OCI-M1 (cell line): ENCODE data around the gene POLR3B.
"Not testable (repeated sequence)": the region's sequence is repeated elsewhere in the genome, so short reads cannot be mapped to it uniquely, and the experiment has no call there.

Experiments
- DNase-seq: peaks from one replicate; lab custom pipeline; 2025; lab: John Stamatoyannopoulos, UW

The POLR3B gene

DNA sequence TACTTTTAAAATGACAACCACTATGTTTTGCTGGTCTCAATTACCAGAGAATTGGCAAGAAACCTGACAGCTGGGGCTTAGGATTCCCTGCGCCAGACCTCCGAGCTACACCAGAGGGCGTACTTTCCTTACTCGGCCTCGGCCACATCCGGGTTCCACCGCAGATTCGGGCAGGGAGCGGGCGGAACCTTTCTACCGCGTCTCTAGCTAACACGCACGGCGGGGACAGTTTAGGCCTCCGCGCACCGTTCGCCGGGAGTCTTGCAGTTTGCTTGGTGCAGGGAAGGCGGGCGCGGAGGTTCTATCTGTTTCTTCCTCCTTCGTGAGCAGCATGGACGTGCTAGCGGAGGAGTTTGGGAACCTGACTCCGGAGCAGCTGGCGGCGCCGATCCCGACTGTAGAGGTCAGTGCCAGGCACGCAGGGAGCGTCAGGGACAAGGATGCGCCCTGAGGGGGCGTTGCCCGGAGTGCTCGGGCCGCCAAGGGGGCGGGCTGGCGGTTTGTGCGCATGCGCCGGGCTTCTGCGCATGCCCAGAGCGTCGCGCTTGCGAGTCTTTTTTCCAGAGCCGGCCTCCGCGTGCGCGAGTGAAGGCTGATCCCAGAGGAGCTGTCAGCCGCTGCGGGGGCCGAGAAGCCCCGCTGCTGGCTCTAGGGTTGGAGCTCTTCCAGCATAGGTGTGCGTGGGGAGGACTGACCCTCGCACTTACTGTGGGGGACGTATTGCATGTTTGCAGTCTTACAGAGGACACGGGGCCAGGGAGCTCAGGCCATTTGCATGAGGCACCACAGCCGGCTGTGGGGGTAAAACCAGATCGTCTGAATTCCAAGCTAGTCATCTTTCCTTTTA is at the start of gene POLR3B:
Gene POLR3B, plus strand, starts transcription at position 200 of the 847 bp plus-strand sequence. Its CDS starts 132 bp downstream, at position 332.
- peak; percentile 97 for DNase-seq

DNA sequence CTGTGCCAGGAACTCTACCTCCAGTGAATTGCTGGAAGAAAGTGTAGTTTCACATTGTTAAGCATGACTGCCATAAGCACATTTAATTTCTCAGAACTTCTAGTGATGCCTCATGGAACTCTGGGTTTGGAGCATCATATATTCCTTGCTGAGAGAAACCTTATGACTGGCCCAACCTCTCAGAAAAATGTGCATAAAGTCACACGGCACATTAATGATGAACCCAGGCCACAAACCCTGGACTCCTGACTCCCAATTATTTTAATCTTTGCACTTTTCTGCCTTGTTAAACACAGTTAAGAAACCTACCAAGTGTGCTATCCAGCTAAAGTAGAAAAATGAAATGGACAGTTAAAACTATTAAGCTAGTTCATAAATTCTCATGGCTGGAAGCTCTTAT is 49.4 kb upstream of the POLR3B start:
- DNase-seq = no peak

DNA sequence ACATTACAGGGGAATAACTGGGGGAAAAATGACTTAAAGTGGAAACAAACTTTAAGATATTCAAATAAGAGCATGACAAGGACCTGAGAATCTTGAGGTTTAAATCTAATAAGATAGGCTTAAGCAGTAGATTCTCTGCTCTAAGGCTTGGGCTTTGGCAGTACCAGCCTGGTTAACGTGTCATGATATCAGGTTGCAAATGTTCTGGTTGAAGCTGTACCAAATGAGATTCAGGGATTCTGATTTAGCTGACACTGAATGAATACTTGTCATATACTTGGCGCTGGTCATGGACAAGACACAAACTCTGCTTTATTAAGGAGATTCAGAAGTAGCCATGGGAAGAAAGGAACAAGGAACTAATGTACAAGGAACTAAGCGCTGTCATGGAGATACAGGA is 48.9 kb upstream of the POLR3B start:
- no peak for DNase-seq

DNA sequence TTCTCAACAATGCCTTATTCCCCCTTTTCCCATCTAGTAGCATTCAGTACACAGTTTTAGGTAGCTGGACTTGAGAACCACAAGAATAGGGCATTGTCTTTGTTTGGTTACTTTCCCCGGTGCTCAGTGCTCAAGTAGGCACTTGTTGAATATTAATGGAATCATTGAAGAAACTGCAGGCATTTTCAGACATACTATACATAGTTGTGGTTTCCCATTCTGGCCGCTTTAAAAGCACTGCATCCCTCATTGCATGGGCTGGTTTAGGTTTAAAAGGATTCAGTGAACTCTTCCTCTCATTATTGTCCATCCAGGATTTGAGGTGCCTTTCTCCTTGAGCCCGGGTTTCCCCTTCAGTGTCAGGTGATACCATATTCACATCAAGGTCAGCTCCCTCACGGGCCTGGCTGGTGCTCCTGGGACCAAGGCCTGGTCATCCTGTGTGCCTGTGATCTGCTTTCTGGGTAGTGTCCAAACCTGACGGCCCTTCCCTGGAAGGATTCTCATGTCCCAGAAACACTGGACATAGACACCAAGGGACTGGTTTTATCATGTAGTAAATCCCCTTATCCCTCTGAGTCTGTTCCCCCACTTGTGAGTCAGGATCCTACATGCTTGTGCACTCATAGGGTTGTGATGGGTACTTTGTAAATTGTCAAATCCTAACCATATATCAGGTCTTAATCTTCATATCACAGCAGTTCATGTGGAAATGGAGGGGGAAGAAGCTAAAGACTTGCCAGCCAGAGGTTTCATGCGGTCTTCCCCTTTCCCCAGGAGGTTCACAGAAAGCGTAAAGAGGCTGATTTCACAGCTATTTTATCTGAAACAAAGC is 47.7 kb upstream of the POLR3B start:
- DNase-seq = no peak

DNA sequence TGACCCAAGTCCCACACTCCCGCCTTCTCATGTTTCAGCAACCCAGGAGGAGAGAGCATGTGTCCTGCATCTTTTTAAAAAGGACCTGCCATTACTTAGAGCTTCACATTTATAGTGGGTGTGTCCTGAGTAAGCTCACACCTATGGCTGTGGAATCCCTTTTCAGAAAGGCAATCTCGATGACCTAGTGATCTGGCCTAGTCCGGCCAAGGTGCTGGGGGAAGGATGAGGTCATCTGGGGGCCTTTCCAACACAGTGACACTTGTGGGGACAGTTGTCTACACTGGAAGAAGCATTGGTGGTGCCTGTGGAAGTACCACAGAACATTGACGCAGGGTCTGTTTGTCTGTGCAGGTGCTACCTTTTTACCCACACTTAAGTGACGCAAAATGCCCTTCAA is 46.9 kb upstream of the POLR3B start:
- no peak for DNase-seq

DNA sequence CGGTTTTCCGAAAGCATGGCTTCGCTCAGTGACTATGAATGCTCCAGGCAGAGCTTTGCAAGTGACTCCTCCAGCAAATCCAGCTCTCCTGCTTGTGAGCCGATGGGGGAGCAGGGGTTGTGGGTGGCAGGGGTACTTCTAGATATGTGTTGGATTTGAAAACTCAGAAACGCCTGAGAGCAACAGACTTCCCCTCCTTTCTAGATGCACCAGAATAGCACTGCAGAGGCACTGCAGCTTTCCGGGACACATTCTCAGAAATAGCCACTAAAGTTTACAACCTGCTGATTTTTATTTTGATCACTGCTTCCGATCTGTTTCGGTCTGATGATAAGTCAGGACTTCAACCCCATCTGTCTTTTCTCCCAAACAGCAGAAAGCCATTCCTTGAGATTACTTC is 46.4 kb upstream of the POLR3B start:
- no peak for DNase-seq

DNA sequence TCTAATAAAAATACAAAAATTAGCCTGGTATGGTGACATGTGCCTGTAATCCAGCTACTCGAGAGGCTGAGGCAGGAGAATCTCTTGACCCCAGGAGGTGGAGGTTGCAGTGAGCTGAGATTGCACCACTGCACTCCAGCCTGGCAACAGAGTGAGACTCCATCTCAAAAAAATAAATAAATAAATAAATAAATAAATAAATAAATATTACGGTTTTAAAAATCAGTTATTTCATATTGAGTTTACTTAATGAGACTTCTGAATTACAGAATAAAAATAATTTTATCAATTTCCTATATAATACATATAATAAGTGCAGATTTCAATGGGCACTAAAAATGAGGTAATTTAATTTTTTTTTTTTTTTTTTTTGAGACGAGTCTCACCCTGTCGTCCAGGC is 44.1 kb upstream of the POLR3B start:
- not testable (repeated sequence) for DNase-seq

DNA sequence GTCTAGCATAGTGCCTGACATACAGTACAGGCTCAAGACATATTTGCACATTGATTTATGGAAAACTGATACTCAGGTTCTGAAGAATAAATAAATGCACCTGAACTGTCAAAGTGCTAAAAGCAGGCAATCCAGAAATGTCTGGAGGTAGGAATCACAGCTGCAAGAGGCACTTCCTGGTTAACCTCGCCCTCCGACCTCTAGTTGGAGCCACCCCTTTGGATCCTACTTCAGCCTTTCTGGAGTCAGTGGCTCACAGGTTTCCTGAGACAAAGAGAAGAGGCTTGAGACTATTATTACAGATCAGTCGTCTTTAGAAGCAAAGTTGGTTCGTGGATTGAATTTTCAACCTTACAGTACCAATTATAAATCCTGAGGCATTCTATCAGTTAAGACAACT is 42.0 kb upstream of the POLR3B start:
- DNase-seq = no peak

DNA sequence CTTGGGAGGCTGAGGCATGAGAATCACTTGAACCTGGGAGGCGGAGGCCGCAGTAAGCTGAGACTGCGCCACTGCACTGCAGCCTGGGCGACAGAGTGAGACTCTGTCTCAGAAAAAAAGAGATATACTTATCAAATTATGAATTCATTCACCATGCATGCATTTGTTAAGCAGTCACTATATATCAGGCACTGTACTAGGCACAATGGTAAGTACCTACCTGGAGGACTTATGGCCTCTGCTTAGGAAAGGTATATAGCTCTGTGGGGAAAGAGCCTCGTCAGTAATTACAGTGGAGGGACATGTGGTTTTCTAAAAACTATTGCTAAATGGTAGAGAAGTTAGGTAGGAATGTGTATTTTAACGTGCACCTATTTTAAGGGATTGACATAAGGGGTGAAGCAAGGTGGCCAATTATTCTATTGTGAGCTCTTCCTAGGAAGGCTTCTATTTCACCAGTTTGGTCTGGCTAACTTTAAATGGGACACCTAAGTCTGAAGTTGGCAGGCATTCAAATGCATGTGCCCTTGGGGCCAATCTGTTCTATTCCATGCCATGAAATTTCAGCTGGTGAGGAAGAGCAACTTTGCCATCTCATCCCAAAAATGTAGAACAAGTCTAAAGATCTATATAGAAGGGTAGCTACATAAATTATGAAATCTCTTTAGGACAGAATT is 40.0 kb upstream of the POLR3B start:
- DNase-seq = no peak

DNA sequence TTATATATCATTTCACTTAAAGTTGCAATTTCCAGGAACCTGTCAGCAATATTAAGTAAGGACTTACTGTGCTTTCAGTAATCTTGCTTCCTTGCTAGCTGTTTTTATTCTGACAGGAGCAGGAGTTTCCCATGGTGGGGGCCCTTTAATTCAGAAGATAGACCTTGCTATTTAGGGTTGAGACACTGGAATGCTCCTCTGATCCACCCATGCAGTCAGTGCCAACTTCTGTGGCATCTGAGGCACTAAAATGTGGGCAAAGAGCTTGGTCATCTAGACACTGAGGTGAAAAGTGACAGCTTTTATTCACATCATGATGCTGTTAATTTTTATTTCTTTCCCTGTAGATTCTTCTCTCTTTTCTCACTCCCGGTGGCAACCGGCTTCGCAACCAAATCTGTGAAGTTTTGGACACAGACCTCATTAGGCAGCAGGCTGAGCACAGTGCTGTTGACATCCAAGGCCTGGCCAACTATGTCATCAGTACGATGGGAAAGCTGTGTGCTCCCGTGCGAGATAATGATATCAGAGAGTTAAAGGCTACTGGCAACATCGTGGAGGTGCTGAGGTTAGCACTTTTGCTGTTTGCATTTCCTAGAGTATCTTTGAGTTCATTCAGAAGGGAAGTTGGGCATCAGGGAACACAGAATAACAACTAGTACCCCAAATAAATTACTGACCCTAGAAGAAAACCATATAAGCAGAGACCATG is 36.3 kb upstream of the POLR3B start:
- DNase-seq = no peak

DNA sequence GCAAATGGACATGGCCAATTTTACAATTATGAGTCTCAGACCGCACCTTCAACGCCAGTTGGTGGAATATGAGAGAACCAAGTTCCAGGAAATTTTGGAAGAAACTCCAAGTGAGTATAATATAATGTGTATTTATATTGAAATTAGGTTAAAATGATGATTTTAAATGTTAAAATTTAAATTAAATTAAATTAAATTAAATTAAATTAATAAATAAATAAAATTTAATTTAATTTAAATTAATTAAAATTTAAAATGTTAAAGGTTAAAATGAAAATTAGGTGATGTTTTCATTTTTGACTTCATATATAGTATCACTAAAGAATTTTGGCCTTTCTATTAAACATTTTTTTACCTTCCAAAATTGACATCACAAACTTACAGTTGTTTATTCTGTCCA is 34.0 kb upstream of the POLR3B start:
- DNase-seq = no peak

DNA sequence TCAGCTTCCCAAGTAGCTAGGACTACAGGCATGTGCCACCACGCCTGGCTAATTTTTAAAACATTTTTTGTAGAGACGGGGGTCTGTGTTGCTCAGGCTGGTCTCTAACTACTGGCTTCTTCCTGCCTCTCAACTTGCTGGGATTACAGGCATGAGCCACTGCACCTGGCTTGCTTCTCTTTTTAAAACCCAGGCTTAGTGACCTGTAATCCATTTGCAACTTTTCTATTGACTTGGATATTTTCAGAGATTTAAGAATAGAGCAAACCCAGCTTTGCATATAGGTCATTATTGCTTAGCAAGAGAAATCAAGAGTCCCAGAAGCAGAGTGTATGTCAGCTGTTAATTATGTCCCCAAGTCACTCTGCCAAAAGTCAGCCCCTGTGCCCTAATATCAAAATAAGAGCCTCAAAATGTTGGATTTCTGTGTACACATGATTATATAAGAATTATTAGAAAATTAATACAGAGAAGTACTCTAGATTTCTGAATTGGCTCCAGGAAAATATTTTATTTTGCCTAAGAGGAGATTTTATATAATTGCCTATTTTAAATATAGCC is 30.2 kb upstream of the POLR3B start:
- no peak for DNase-seq

DNA sequence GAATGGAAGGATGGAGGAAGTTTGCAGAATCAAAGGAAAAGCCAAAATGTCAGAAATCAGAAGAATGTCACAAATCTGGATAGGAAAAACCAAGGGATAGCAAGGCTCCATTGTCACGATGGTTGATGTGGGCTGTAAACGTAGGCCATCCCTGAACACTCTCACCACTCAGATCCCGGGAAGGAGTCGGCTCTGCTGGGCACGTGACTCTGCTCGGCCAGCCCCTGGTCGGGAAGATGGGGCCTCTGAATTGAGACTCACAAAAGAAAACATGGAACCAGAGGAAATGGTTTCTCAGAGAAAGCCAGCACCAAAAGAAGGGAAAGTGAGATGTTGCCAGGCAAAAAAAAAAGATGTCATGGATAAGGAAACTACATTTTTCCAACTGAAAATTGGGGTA is 28.8 kb upstream of the POLR3B start:
- DNase-seq = no peak

DNA sequence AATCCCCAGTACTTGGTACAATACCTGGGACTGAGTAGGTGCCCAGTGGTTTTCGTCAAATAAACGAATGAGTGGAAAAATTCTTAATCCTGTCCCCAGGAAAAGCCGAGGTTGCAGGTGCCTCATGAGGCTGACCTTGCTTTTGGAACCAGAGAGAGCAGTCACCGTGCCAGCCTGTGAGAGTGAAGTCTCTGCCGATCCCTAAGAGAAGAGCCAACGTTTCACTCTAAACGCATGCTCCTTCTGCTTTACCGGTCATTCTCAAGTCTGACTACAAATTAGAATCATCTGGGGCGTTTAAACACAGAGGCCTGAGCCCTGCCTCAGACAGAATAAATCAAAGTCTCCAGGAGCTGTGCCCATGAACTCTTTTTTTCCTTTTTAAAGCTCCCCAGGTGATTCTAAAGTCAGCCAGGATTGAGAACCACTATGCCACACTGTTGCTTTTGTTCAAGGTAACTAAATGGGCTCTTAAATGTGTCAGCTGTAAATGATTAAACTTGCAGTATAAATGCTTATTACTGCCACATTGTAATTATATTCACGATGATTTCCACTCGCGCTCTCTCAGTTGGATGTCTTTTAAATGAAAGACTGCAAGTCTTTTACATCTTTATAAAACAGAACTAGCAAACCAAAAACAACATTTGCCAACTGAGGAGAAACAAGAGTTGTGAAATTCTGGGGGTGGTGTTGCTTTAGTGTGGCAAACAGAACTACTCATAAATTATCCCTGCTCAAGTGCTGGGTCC is 28.1 kb upstream of the POLR3B start:
- DNase-seq = no peak

DNA sequence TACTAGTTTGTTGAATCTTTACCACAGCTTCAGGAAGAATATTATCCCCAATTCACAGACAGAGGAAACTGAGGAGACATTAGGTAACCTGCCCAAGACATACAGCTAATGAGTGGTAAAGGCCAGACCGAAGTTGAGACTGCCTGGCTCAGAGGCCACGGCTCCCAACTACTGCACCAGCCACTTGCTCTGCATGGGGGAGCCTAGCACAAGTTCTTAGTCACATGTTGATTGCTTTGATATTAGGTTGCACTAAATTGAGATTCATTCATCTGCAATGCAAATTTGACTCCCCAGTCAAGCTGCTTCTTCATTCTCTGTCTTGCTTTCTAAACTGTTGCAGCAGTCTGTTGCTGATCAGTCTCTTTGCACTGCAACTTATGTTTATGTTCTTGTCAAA is 25.9 kb upstream of the POLR3B start:
- DNase-seq = no peak

DNA sequence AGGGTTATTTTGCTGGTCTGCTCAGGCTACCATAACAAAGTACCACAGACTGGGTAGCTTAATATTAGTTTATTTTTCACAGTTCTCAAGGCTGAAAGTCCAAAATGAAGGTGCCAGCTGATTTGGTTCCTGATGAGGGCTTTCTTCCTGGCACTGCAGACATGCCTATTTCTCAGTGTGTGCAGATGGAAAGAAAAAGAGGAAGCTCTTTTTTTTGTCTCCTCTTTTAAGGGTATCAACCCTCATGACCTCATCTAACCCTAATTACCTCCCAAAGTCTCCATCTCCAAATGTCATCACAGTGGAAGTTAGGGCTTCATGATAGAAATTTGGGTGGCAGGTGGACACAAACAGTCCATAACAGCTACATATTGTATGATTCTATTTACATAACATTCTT is 25.0 kb upstream of the POLR3B start:
- DNase-seq = no peak

DNA sequence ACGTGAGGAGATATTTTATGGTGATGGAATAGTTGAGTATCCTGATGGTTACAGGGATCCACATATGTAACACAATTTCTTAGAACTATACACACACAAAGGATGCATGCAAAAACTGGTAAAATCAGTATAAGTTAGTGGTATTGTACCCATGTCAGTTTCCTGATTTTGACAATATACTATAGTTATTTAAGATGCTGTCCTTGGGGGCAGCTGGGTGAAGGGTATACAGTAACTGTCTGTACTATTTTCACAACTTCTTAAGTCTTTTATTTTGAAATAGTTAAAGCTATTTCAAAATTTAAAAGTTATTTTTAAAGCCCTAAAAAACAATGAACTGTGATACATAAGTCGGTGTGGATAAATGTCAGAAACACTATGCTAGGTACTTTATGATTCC is 24.5 kb upstream of the POLR3B start:
- DNase-seq = no peak

DNA sequence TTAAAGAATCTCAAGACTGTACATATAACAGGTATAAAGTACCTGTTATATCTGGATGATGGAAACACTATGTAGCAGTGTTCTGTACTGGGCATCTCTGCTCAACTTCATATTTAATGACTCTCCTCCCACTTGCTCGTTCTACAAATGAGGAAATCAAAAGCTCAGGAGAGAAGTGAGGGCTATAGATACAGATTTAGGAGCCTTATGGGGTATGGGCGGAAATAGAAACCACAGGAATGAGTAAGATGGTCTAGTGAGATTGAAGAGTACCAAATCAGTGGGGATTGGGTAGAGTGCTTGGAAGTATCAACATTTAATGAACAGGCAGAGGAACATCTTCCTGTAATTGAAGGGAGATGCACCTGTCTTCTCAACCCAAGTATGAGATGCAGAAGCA is 23.8 kb upstream of the POLR3B start:
- no peak for DNase-seq

DNA sequence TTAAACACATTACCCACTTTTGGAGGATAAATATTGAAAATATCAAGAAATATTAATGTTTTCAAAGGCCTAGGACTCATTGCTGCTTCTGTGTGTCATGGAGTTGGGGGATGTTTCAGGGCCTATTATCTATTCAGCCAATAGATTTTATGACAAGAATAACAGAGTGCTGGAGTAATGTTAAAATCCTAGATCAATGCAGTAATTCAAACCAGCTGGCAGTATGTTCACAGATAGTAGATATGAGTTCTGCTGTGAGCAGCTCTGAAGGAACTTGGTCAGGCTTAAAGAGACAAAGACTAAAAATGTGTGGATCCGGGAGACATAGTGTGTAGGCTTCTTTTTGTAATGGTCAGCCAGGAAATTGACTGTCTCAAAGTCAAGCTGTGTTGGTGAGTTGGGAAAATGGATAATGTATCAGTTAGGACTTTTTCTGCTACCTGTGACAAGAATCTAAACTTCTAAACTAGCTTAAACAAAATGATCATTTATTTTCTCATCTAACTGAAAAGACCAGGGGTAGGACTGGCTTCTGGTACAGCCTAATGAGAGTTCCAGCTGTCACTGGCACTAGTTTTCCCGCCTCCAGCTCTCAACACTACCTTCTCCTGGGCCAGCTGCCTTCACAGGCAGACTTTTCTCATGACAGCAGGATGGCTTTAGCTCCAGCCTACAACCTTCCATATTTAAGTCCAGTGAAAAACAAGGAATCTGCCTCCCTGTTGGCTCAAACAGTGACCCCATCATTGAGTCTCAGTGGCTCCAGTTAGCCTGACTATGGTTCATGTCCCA is 16.3 kb upstream of the POLR3B start:
- DNase-seq = no peak
